Astrocyte (in vitro differentiated cells and primary cell): ENCODE data around the gene BMP7. TPM values are rescaled to one million over a fixed set of nuclear protein-coding genes. Genes with fewer than 3 reads are reported as not detected.

Experiments
- DNase-seq: peaks from one replicate; pipeline ENCODE4 v3.0.0-alpha.2; 2010; ENCODE audit warnings: low read depth
- FAIRE-seq: peaks from 2 replicates; lab custom pipeline; 2011; peaks lifted over from hg19 to GRCh38; lab: Jason Lieb, UNC
- H2AFZ ChIP-seq: 2 replicates; pipeline ENCODE4 v1.6.0; 2012; ENCODE audit warnings: low read depth, low read length, inconsistent platforms
- H3K27ac ChIP-seq: 2 replicates; pipeline ENCODE4 v1.5.1; 2011; ENCODE audit warnings: low read depth, low read length, inconsistent platforms
- H3K27me3 ChIP-seq: 2 replicates; pipeline ENCODE4 v1.6.0; 2011; ENCODE audit warnings: low read length, inconsistent platforms; ENCODE audit not compliant: insufficient read depth
- H3K36me3 ChIP-seq: 2 replicates; pipeline ENCODE4 v1.5.1; 2011; ENCODE audit warnings: low read length, inconsistent platforms; ENCODE audit not compliant: insufficient read depth
- H3K4me1 ChIP-seq: 2 replicates; pipeline ENCODE4 v1.5.1; 2011; ENCODE audit warnings: low read length, inconsistent platforms; ENCODE audit not compliant: insufficient read depth
- H3K4me2 ChIP-seq: 2 replicates; pipeline ENCODE4 v1.6.0; 2012; ENCODE audit warnings: low read length, inconsistent platforms
- H3K4me3 ChIP-seq: 2 replicates; pipeline ENCODE4 v1.5.1; 2011; ENCODE audit warnings: low read depth, mild to moderate bottlenecking, low read length, inconsistent platforms; ENCODE audit not compliant: insufficient read depth
- H3K79me2 ChIP-seq: 2 replicates; pipeline ENCODE4 v1.6.0; 2012; ENCODE audit warnings: mild to moderate bottlenecking, low read length, inconsistent platforms; ENCODE audit not compliant: insufficient read depth
- H3K9ac ChIP-seq: 2 replicates; pipeline ENCODE4 v1.6.0; 2012; ENCODE audit warnings: mild to moderate bottlenecking, low read length, inconsistent platforms
- H3K9me3 ChIP-seq: 2 replicates; pipeline ENCODE4 v1.5.1; 2012; ENCODE audit warnings: low read depth, mild to moderate bottlenecking, low read length, inconsistent platforms; ENCODE audit not compliant: insufficient read depth
- H4K20me1 ChIP-seq: 2 replicates; pipeline ENCODE4 v1.6.0; 2012; ENCODE audit warnings: low read length, inconsistent platforms; ENCODE audit not compliant: insufficient read depth
- H3K27ac Mint-ChIP-seq: one replicate; pipeline ENCODE4 v1.8.0; 2021; ENCODE audit warnings: mild to moderate bottlenecking, mixed read lengths; ENCODE audit not compliant: unreplicated experiment
- H3K27me3 Mint-ChIP-seq: one replicate; pipeline ENCODE4 v1.8.0; 2021; ENCODE audit warnings: low read depth, mixed read lengths; ENCODE audit not compliant: unreplicated experiment
- H3K36me3 Mint-ChIP-seq: one replicate; pipeline ENCODE4 v1.8.0; 2021; ENCODE audit warnings: low read depth, mixed read lengths; ENCODE audit not compliant: unreplicated experiment
- H3K4me1 Mint-ChIP-seq: one replicate; pipeline ENCODE4 v1.8.0; 2021; ENCODE audit warnings: low read depth, mixed read lengths; ENCODE audit not compliant: unreplicated experiment
- H3K4me3 Mint-ChIP-seq: one replicate; pipeline ENCODE4 v1.8.0; 2021; ENCODE audit warnings: mild to moderate bottlenecking, moderate library complexity, mixed read lengths; ENCODE audit not compliant: unreplicated experiment
- H3K9me3 Mint-ChIP-seq: one replicate; pipeline ENCODE4 v1.8.0; 2021; ENCODE audit warnings: mild to moderate bottlenecking, mixed read lengths; ENCODE audit not compliant: unreplicated experiment
- CTCF ChIP-seq: IDR thresholded peaks from 2 replicates; pipeline ENCODE4 v1.5.1; 2011; ENCODE audit warnings: low read depth, mild to moderate bottlenecking, inconsistent platforms, low read length, moderate library complexity; ENCODE audit not compliant: insufficient read depth
- EZH2 ChIP-seq: IDR thresholded peaks from 2 replicates; pipeline ENCODE4 v1.6.1; 2012; ENCODE audit warnings: mild to moderate bottlenecking, low read length, inconsistent platforms; ENCODE audit not compliant: insufficient read depth
- total RNA-seq: library from RNA; stranded (reverse); gene quantifications from 2 replicates; pipeline ENCODE4 v1.2.1, GENCODE V29; 2021

Gene BMP7
- total RNA-seq, 1 donor from 2014 or later, result 15.3 TPM

DNA sequence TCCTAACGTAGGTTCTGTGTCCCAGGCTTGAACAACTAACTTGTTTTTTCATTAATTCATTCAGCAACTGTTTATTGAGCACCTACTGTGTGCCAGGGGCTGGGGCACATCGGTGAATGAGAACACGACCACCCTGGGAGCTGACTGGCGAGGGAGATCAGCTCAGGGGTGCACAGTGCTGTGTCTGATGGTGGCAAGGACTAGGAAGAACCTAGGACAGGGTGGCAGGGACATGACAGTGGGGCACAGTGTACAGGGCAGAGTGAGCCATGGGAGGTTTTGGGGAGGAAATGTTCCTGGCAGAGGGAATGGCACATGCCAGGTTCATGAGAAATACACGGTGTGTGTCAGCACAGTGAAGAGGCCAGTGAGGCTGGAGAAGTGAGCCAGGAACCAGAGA is 76.7 kb downstream of the BMP7 start:
- H3K4me1 Mint-ChIP-seq, result peaks cover 5% of the 10 kb centered on the region

GRCh38 chr20:57188576-57189079 is 77.8 kb downstream of the BMP7 start:
- Histone ChIP-seq H3K79me2 (no peaks in the 10 kb centered on the region), H3K4me3 (no peak overlapping the region), H4K20me1 (no peaks in the 10 kb centered on the region), H3K36me3 (no peaks in the 10 kb centered on the region), H3K27ac (no peak overlapping the region), H3K9me3 (no peaks in the 10 kb centered on the region), H3K4me1 (peaks cover 5% of the 10 kb centered on the region), H3K9ac (no peak overlapping the region), H3K4me2 (no peak overlapping the region), H3K27me3 (peaks cover 10% of the 10 kb centered on the region), H2AFZ (no peak overlapping the region)
- no peak for DNase-seq
- Mint-ChIP-seq H3K36me3 (peaks cover 7% of the 10 kb centered on the region), H3K9me3 (no peaks in the 10 kb centered on the region), H3K4me1 (peaks cover 5% of the 10 kb centered on the region), H3K27me3 (peaks cover 13% of the 10 kb centered on the region), H3K27ac (no peak overlapping the region), H3K4me3 (no peak overlapping the region)
- TF ChIP-seq EZH2 (no peak), CTCF (no peak)
- FAIRE-seq, result no peak

More for the DNA sequence above, 76.7 kb downstream of the BMP7 start:
- H3K4me2 ChIP-seq, result no peak overlapping the region
- no peak overlapping the region for H3K4me3 Mint-ChIP-seq
- no peaks in the 10 kb centered on the region for H3K36me3 ChIP-seq
- H3K79me2 ChIP-seq, result no peaks in the 10 kb centered on the region
- no peaks in the 10 kb centered on the region for H3K9me3 Mint-ChIP-seq
- H3K27ac Mint-ChIP-seq, result no peak overlapping the region
- H2AFZ ChIP-seq, result no peak overlapping the region
- no peaks in the 10 kb centered on the region for H4K20me1 ChIP-seq
- H3K4me1 ChIP-seq, result peaks cover 5% of the 10 kb centered on the region
- H3K9me3 ChIP-seq, result no peaks in the 10 kb centered on the region
- peaks cover 7% of the 10 kb centered on the region for H3K36me3 Mint-ChIP-seq
- H3K4me3 ChIP-seq, result no peak overlapping the region
- H3K27me3 Mint-ChIP-seq, result peaks cover 10% of the 10 kb centered on the region
- TF ChIP-seq EZH2, result no peak
- no peak for TF ChIP-seq CTCF
- FAIRE-seq (no peak), DNase-seq (no peak)
- H3K9ac ChIP-seq, result no peak overlapping the region
- no peak overlapping the region for H3K27ac ChIP-seq
- H3K27me3 ChIP-seq, result peaks cover 7% of the 10 kb centered on the region

DNA sequence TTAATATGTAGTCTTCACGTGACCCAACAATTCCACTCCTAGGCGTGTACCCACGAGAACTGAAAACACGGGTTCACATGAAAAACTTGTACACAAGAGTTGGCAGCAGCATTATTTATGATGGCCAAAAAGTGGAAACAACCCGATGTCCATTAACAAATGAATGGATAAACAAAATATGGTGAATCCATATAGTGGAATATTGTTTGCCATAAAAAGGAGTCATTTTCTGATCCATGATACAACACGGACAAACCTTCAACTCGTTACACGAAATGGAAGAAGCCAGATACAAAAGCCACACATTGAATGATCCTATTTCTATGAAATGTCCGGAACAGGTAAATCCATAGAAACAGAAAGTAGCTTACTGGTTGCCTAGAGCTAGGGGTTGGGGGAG is 78.4 kb downstream of the BMP7 start:
- Histone ChIP-seq H3K9me3 (no peaks in the 10 kb centered on the region), H3K27me3 (peaks cover 10% of the 10 kb centered on the region), H3K4me3 (no peak overlapping the region), H2AFZ (no peak overlapping the region), H3K79me2 (no peaks in the 10 kb centered on the region), H3K9ac (no peak overlapping the region), H3K4me1 (peaks cover 5% of the 10 kb centered on the region), H3K27ac (no peak overlapping the region), H3K36me3 (no peaks in the 10 kb centered on the region), H3K4me2 (no peak overlapping the region), H4K20me1 (no peaks in the 10 kb centered on the region)
- H3K36me3 Mint-ChIP-seq, result peaks cover 7% of the 10 kb centered on the region
- TF ChIP-seq EZH2 (no peak), CTCF (no peak)
- FAIRE-seq, result no peak
- peaks cover 5% of the 10 kb centered on the region for H3K4me1 Mint-ChIP-seq
- DNase-seq, result no peak
- no peaks in the 10 kb centered on the region for H3K9me3 Mint-ChIP-seq
- peaks cover 13% of the 10 kb centered on the region for H3K27me3 Mint-ChIP-seq
- H3K4me3 Mint-ChIP-seq, result no peak overlapping the region
- no peak overlapping the region for H3K27ac Mint-ChIP-seq
